ENCODE results near the gene PYGL.
"Not testable (repeated sequence)": the region's sequence is repeated elsewhere in the genome, so short reads cannot be mapped to it uniquely, and the experiment has no call there.

PYGL gene

GRCh38 chr14:50924843-50925242, 19.4 kb downstream of the PYGL start:
- DNase-seq = no peak

GRCh38 chr14:50924236-50924635, 20.0 kb downstream of the PYGL start:
- DNase-seq = no peak

- DNase-seq = no peak
Observed at GRCh38 chr14:50922803-50923202, 21.5 kb downstream of the PYGL start.

- DNase-seq = no peak
Observed at GRCh38 chr14:50920482-50921230, 23.6 kb downstream of the PYGL start.

- DNase-seq = not testable (repeated sequence)
Observed at GRCh38 chr14:50919524-50919923, 24.8 kb downstream of the PYGL start.

GRCh38 chr14:50917449-50917848, 26.8 kb downstream of the PYGL start:
- no peak for DNase-seq

- no peak for DNase-seq
Observed at GRCh38 chr14:50910495-50911420, 33.5 kb downstream of the PYGL start.

GRCh38 chr14:50906326-50907065, 37.8 kb downstream of the PYGL start:
- DNase-seq = no peak

GRCh38 chr14:50904719-50905118, 39.6 kb downstream of the PYGL start:
- no peak for DNase-seq

- DNase-seq = no peak
Observed at GRCh38 chr14:50901361-50901760, 42.9 kb downstream of the PYGL start.

GRCh38 chr14:50897658-50898175, 46.6 kb downstream of the PYGL start:
- no peak for DNase-seq

- DNase-seq = not testable (repeated sequence)
Observed at GRCh38 chr14:50897005-50897404, 47.3 kb downstream of the PYGL start.

GRCh38 chr14:50896421-50896820, 47.9 kb downstream of the PYGL start:
- DNase-seq = not testable (repeated sequence)

- DNase-seq = no peak
Observed at GRCh38 chr14:50892255-50892654, 52.0 kb downstream of the PYGL start.

GRCh38 chr14:50887476-50887875, 56.8 kb downstream of the PYGL start:
- DNase-seq = no peak

- DNase-seq = no peak
Observed at GRCh38 chr14:50883827-50884197, 60.5 kb downstream of the PYGL start.

GRCh38 chr14:50882932-50883826, 61.1 kb downstream of the PYGL start:
- DNase-seq = no peak

GRCh38 chr14:50875359-50876070, 68.8 kb downstream of the PYGL start:
- DNase-seq = no peak

GRCh38 chr14:50874757-50875156, 69.5 kb downstream of the PYGL start:
- no peak for DNase-seq

- no peak for DNase-seq
Observed at GRCh38 chr14:50871914-50872732, 72.2 kb downstream of the PYGL start, which contains the start of gene ABHD12B. ABHD12B (plus strand) TSS chr14:50872053; CDS start chr14:50872175, 122 bp downstream.

All from NCI-H510A (cell line).